PC-3 (cell line): ENCODE measurements around the gene LIN54.

ENCODE experiments used
- CTCF ChIP-seq: fragments of 300-600 bp; sonication (generic); conservative IDR thresholded peaks from 2 replicates; pipeline ENCODE4 v1.5.1; 2017; ENCODE audit warnings: antibody characterized with exemption, low read depth, mild to moderate bottlenecking, low read length
- EZH2 ChIP-seq: fragments of 300-600 bp; sonication (generic); IDR thresholded peaks from one replicate; pipeline ENCODE4 v1.6.1; 2017; ENCODE audit warnings: antibody characterized with exemption, mild to moderate bottlenecking, low read length; ENCODE audit not compliant: unreplicated experiment
- EZH2phosphoT487 ChIP-seq: fragments of 300-600 bp; sonication (generic); IDR thresholded peaks from 2 replicates; pipeline ENCODE4 v1.6.1; 2018; ENCODE audit warnings: mild to moderate bottlenecking, antibody characterized with exemption, low read length, borderline replicate concordance

GRCh38 chr4:82909326-82909725 lies 101.3 kb downstream of the LIN54 start:
- TF ChIP-seq EZH2 (no peak), CTCF (no peak), EZH2phosphoT487 (no peak)
